BJ (cell line): ENCODE measurements around the gene MPIG6B. TPM values are rescaled to one million over a fixed set of nuclear protein-coding genes. Genes with fewer than 3 reads are reported as not detected.

Source experiments
- CTCF ChIA-PET: fragments of 350-600 bp; formaldehyde crosslinking; extraction: SDS; loops from one replicate; lab custom pipeline; 2021; ENCODE audit warnings: antibody characterized with exemption, inconsistent platforms; lab: Yijun Ruan, JAX
- POLR2A ChIA-PET: fragments of 300-600 bp; sonication (Branson Sonifier 250); formaldehyde crosslinking; extraction: SDS; loops from one replicate; lab custom pipeline; 2021; ENCODE audit warnings: antibody characterized with exemption; lab: Charles Lee
- DNase-seq: peaks from one replicate; pipeline ENCODE4 v3.0.0-alpha.2; 2011; ENCODE audit warnings: low read depth
- H3K27me3 ChIP-seq: 2 replicates; pipeline ENCODE4 v1.6.0; 2011; ENCODE audit warnings: low read length; ENCODE audit not compliant: control insufficient read depth, insufficient read depth
- H3K36me3 ChIP-seq: 2 replicates; pipeline ENCODE4 v1.5.1; 2011; ENCODE audit warnings: low read length; ENCODE audit not compliant: control insufficient read depth, insufficient read depth
- H3K4me3 ChIP-seq: 2 replicates; pipeline ENCODE4 v1.5.1; 2011; ENCODE audit warnings: low read depth, mild to moderate bottlenecking, control low read depth, low read length
- CTCF ChIP-seq: IDR thresholded peaks from 2 replicates; pipeline ENCODE4 v1.5.1; 2011; ENCODE audit warnings: low read depth, mild to moderate bottlenecking, control low read depth, inconsistent platforms, low read length, moderate library complexity; ENCODE audit not compliant: insufficient read depth
- polyA plus RNA-seq: library from polyadenylated mRNA; depleted of rRNA; stranded (reverse); fragments of >200 nt; gene quantifications from 2 replicates; pipeline ENCODE4 v1.2.3, GENCODE V29; 2011

Gene MPIG6B
- polyA plus RNA-seq, 1 experiment, result not detected

GRCh38 chr6:31729515-31729978 lies 6.4 kb downstream of the MPIG6B start:
- no peaks in the 10 kb centered on the region for H3K27me3 ChIP-seq
- DNase-seq, result peak; percentile 58
- ChIA-PET CTCF (interaction anchor here (0.6 to 4.6 kb wide), 16 partner anchors 8 to 141 kb away, joined by 3 to 28 read pairs (median 6); partner anchors contain the start of genes LY6G6C, LY6G6D, MSH5 and VARS1), POLR2A (interaction anchor here (0.5 to 0.9 kb wide), 3 partner anchors 8 to 244 kb away, joined by 3 to 6 read pairs (median 4); partner anchors contain the start of gene MSH5)
- H3K36me3 ChIP-seq, result peaks cover 26% of the 10 kb centered on the region
- H3K4me3 ChIP-seq, result peak overlapping the region; percentile 88
- no peak for TF ChIP-seq CTCF

GRCh38 chr6:31729979-31730630 lies 6.9 kb downstream of the MPIG6B start:
- Histone ChIP-seq H3K4me3 (peak overlapping the region; percentile 88), H3K36me3 (peaks cover 26% of the 10 kb centered on the region), H3K27me3 (no peaks in the 10 kb centered on the region)
- ChIA-PET CTCF (interaction anchor here (0.6 to 4.6 kb wide), 17 partner anchors 8 to 141 kb away, joined by 3 to 28 read pairs (median 5); partner anchors contain the start of genes LSM2, LY6G6C, LY6G6D and MSH5), POLR2A (interaction anchor here (0.5 to 0.9 kb wide), 3 partner anchors 8 to 244 kb away, joined by 3 to 6 read pairs (median 4); no protein-coding TSS in a partner anchor)
- TF ChIP-seq CTCF, result peak; percentile 21; the same call in 1 of the 2 replicates
- DNase-seq, result peak; percentile 53

- no peak for DNase-seq
- no peak for TF ChIP-seq CTCF
- POLR2A ChIA-PET, result interaction anchor here (0.9 kb wide), 1 partner anchor 33 kb away, joined by 3 read pairs; no protein-coding TSS in a partner anchor
- CTCF ChIA-PET, result interaction anchor here (0.6 to 4.6 kb wide), 11 partner anchors 7 to 232 kb away, joined by 3 to 28 read pairs (median 5); partner anchors contain the start of genes LSM2 and LY6G6D
- peak overlapping the region; percentile 88 for H3K4me3 ChIP-seq
- H3K36me3 ChIP-seq, result peaks cover 26% of the 10 kb centered on the region
- H3K27me3 ChIP-seq, result no peaks in the 10 kb centered on the region
Observed at GRCh38 chr6:31730631-31731086, 7.5 kb downstream of the MPIG6B start.

GRCh38 chr6:31732029-31732428 lies 8.9 kb downstream of the MPIG6B start:
- TF ChIP-seq CTCF, result no peak
- POLR2A ChIA-PET, result no interaction called here
- CTCF ChIA-PET, result interaction anchor here (2.2 kb wide), 1 partner anchor 38 kb away, joined by 10 read pairs; no protein-coding TSS in a partner anchor

GRCh38 chr6:31733734-31734133 lies 10.6 kb downstream of the MPIG6B start:
- TF ChIP-seq CTCF, result no peak
- DNase-seq, result no peak
- Histone ChIP-seq H3K27me3 (no peaks in the 10 kb centered on the region), H3K4me3 (no peak overlapping the region; the same call in 1 of the 2 replicates), H3K36me3 (peaks cover 20% of the 10 kb centered on the region)
- POLR2A ChIA-PET, result interaction anchor here (0.6 kb wide), 1 partner anchor 174 kb away, joined by 5 read pairs; no protein-coding TSS in a partner anchor
- CTCF ChIA-PET, result interaction anchor here (2.2 kb wide), 1 partner anchor 36 kb away, joined by 10 read pairs; no protein-coding TSS in a partner anchor

More at GRCh38 chr6:31732029-31732428, 8.9 kb downstream of the MPIG6B start:
- H3K4me3 ChIP-seq, result no peak overlapping the region
- H3K27me3 ChIP-seq, result no peaks in the 10 kb centered on the region
- peaks cover 20% of the 10 kb centered on the region for H3K36me3 ChIP-seq
- no peak for DNase-seq
